Mesenchymal stem cell (in vitro differentiated cells and primary cell): ENCODE results near the gene BST2.
A peak's percentile ranks its signal among the peaks of the same experiment; 100 is the strongest.

ENCODE experiments used
- DNase-seq: peaks from one replicate; pipeline ENCODE4 v3.0.0-alpha.2; 2013
- H2AFZ ChIP-seq: one replicate; pipeline ENCODE4 v1.6.1; 2013; ENCODE audit warnings: low read depth, mild to moderate bottlenecking, control low read depth, inconsistent platforms, low read length, moderate library complexity
- H2AK5ac ChIP-seq: 2 replicates; pipeline ENCODE4 v1.6.1; 2013; ENCODE audit warnings: low read length, moderate library complexity, mild to moderate bottlenecking, inconsistent platforms; ENCODE audit not compliant: severe bottlenecking
- H2BK120ac ChIP-seq: one replicate; pipeline ENCODE4 v1.6.1; 2013; ENCODE audit warnings: low read depth, mild to moderate bottlenecking, inconsistent platforms, low read length, moderate library complexity
- H2BK12ac ChIP-seq, 2 experiments: one replicate each; pipeline ENCODE4 v1.6.1; 2013; ENCODE audit warnings: inconsistent platforms in 2 of 2, low read length in 2 of 2, mild to moderate bottlenecking in 2 of 2, moderate library complexity in 2 of 2, control low read depth in 1 of 2
- H2BK15ac ChIP-seq: one replicate; pipeline ENCODE4 v1.6.1; 2013; ENCODE audit warnings: mild to moderate bottlenecking, low read depth, inconsistent platforms; ENCODE audit not compliant: poor library complexity, severe bottlenecking
- H2BK5ac ChIP-seq: 2 replicates; pipeline ENCODE4 v1.6.1; 2013; ENCODE audit warnings: low read depth, mild to moderate bottlenecking, low read length, control low read depth, inconsistent platforms; ENCODE audit not compliant: poor library complexity, severe bottlenecking
- H3K14ac ChIP-seq, 2 experiments: one replicate each; pipeline ENCODE4 v1.6.1; 2013; ENCODE audit warnings: inconsistent platforms in 2 of 2, low read length in 2 of 2, control low read depth in 1 of 2, mild to moderate bottlenecking in 1 of 2, moderate library complexity in 1 of 2
- H3K18ac ChIP-seq, 2 experiments: one replicate each; pipeline ENCODE4 v1.6.1; 2013; ENCODE audit warnings: inconsistent platforms in 2 of 2, low read length in 2 of 2, control low read depth in 1 of 2, low read depth in 1 of 2, mild to moderate bottlenecking in 1 of 2
- H3K23ac ChIP-seq, 2 experiments: one replicate each; pipeline ENCODE4 v1.6.1; 2013; ENCODE audit warnings: inconsistent platforms in 2 of 2, low read length in 2 of 2, mild to moderate bottlenecking in 2 of 2, moderate library complexity in 2 of 2, control low read depth in 1 of 2
- H3K27ac ChIP-seq: 2 replicates; pipeline ENCODE4 v1.5.1; 2013; ENCODE audit warnings: mild to moderate bottlenecking, moderate library complexity, low read length, control low read depth, inconsistent platforms; ENCODE audit not compliant: poor library complexity, severe bottlenecking
- H3K27me3 ChIP-seq, 2 experiments: 2 replicates each; pipeline versions ENCODE4 v1.6.1 to v1.7.0; 2013; ENCODE audit warnings: low read length in 2 of 2, mild to moderate bottlenecking in 2 of 2, moderate library complexity in 2 of 2, control low read depth in 1 of 2, inconsistent platforms in 1 of 2; ENCODE audit not compliant: control insufficient read depth in 1 of 2, insufficient read depth in 1 of 2
- H3K36me3 ChIP-seq, 2 experiments: 2 replicates each; pipeline versions ENCODE4 v1.6.1 to v1.7.0; 2013; ENCODE audit warnings: low read length in 2 of 2, control low read depth in 1 of 2, inconsistent platforms in 1 of 2, low read depth in 1 of 2, mild to moderate bottlenecking in 1 of 2; ENCODE audit not compliant: insufficient read depth in 2 of 2, control insufficient read depth in 1 of 2
- H3K4ac ChIP-seq, 2 experiments: one replicate each; pipeline ENCODE4 v1.6.1; 2013; ENCODE audit warnings: inconsistent platforms in 2 of 2, low read length in 2 of 2, mild to moderate bottlenecking in 2 of 2, moderate library complexity in 2 of 2, control low read depth in 1 of 2, low read depth in 1 of 2
- H3K4me1 ChIP-seq: 2 replicates; pipeline ENCODE4 v1.6.1; 2013; ENCODE audit warnings: low read depth, low read length, control low read depth; ENCODE audit not compliant: control insufficient read depth, insufficient read depth
- H3K4me2 ChIP-seq: 2 replicates; pipeline ENCODE4 v1.6.1; 2013; ENCODE audit warnings: low read length, mild to moderate bottlenecking, inconsistent platforms; ENCODE audit not compliant: poor library complexity, severe bottlenecking
- H3K4me3 ChIP-seq, 2 experiments: 2 replicates each; pipeline versions ENCODE4 v1.5.1 to v1.7.0; 2013; ENCODE audit warnings: low read length in 2 of 2, mild to moderate bottlenecking in 2 of 2, control low read depth in 1 of 2, low read depth in 1 of 2; ENCODE audit not compliant: insufficient read depth in 1 of 2
- H3K79me1 ChIP-seq: replicated peaks from 2 replicates; pipeline ENCODE4 v1.6.1; 2013; ENCODE audit warnings: mild to moderate bottlenecking, control low read depth, low read length, inconsistent platforms; ENCODE audit not compliant: poor library complexity, severe bottlenecking
- H3K9ac ChIP-seq: 2 replicates; pipeline ENCODE4 v1.7.0; 2013; ENCODE audit warnings: mild to moderate bottlenecking, low read length, moderate library complexity
- H3K9me3 ChIP-seq: 2 replicates; pipeline ENCODE4 v1.7.0; 2013; ENCODE audit warnings: mild to moderate bottlenecking, low read length; ENCODE audit not compliant: control insufficient read depth
- H4K8ac ChIP-seq: one replicate; pipeline ENCODE4 v1.6.1; 2013; ENCODE audit warnings: inconsistent platforms, mild to moderate bottlenecking, low read length, moderate library complexity
- H4K91ac ChIP-seq: one replicate; pipeline ENCODE4 v1.6.1; 2013; ENCODE audit warnings: mild to moderate bottlenecking, low read length, inconsistent platforms
- WGBS: methylation state at CpG from one replicate; pipeline ENCODE4 v1.1.7; 2013; ENCODE audit warnings: mixed read lengths; 5-methylcytosine and 5-hydroxymethylcytosine counted together

The BST2 gene

GRCh38 chr19:17419154-17419620 lies 13.8 kb upstream of the BST2 start:
- H4K91ac ChIP-seq = no peak overlapping the region
- peak overlapping the region; percentile 98 for H2AK5ac ChIP-seq
- H2BK12ac ChIP-seq = peak overlapping the region; percentile 42 to 71
- peak overlapping the region; percentile 66 to 95 for H3K18ac ChIP-seq
- peak overlapping the region in 1 of 2 experiments; percentile 99 for H3K4ac ChIP-seq
- H3K27me3 ChIP-seq = peaks cover 6 to 18% of the 10 kb centered on the region in 2 experiments
- peak; percentile 43 for DNase-seq
- WGBS = 26% methylated on average over 8 of the region's 8 CpGs
- no peaks in the 10 kb centered on the region for H3K9me3 ChIP-seq
- H3K4me3 ChIP-seq = peak overlapping the region; percentile 43 to 79
- peaks cover 8% of the 10 kb centered on the region for H3K4me1 ChIP-seq
- H4K8ac ChIP-seq = peak overlapping the region; percentile 81
- H3K27ac ChIP-seq = peak overlapping the region; percentile 59
- H3K9ac ChIP-seq = peak overlapping the region; percentile 89
- no peak overlapping the region for H3K23ac ChIP-seq
- peaks cover 16 to 18% of the 10 kb centered on the region in 2 experiments for H3K36me3 ChIP-seq
- no peak overlapping the region for H3K14ac ChIP-seq
- peaks cover 11% of the 10 kb centered on the region for H3K79me1 ChIP-seq
- no peak overlapping the region for H2AFZ ChIP-seq
- H2BK15ac ChIP-seq = no peak overlapping the region
- peak overlapping the region; percentile 83 for H2BK120ac ChIP-seq
- H3K4me2 ChIP-seq = peak overlapping the region; percentile 55
- no peak overlapping the region for H2BK5ac ChIP-seq

GRCh38 chr19:17418710-17419109 lies 13.3 kb upstream of the BST2 start:
- Histone ChIP-seq H3K36me3 (peaks cover 12 to 13% of the 10 kb centered on the region in 2 experiments), H3K14ac (no peak overlapping the region), H2BK15ac (no peak overlapping the region), H2BK120ac (peak overlapping the region; percentile 83), H3K4me3 (peak overlapping the region in 1 of 2 experiments; percentile 79), H3K4ac (peak overlapping the region in 1 of 2 experiments; percentile 99), H3K23ac (no peak overlapping the region), H3K9ac (peak overlapping the region; percentile 89), H3K27ac (no peak overlapping the region), H3K18ac (peak overlapping the region; percentile 66 to 95), H2AFZ (no peak overlapping the region), H2BK12ac (no peak overlapping the region), H2AK5ac (peak overlapping the region; percentile 98), H4K91ac (no peak overlapping the region), H3K79me1 (peaks cover 11% of the 10 kb centered on the region), H3K4me1 (peaks cover 8% of the 10 kb centered on the region), H2BK5ac (no peak overlapping the region), H3K27me3 (peaks cover 6 to 23% of the 10 kb centered on the region in 2 experiments), H3K4me2 (no peak overlapping the region), H3K9me3 (no peaks in the 10 kb centered on the region), H4K8ac (peak overlapping the region; percentile 81)
- peak; percentile 51 for DNase-seq
- WGBS = 82% methylated on average over 1 of the region's 3 CpGs

- Histone ChIP-seq H3K27ac (no peak overlapping the region), H4K91ac (no peak overlapping the region), H3K4me3 (no peak overlapping the region), H3K36me3 (no peaks in the 10 kb centered on the region), H4K8ac (peak overlapping the region; percentile 72), H3K27me3 (peaks cover 6 to 31% of the 10 kb centered on the region in 2 experiments), H2BK5ac (no peak overlapping the region), H3K9ac (peak overlapping the region; percentile 36), H3K4me2 (no peak overlapping the region), H3K18ac (peak overlapping the region in 1 of 2 experiments; percentile 54), H3K79me1 (peaks cover 4% of the 10 kb centered on the region), H2AFZ (no peak overlapping the region), H2BK120ac (peak overlapping the region; percentile 79), H3K14ac (no peak overlapping the region), H2BK15ac (no peak overlapping the region), H2AK5ac (no peak overlapping the region), H3K4ac (peak overlapping the region in 1 of 2 experiments; percentile 84), H2BK12ac (peak overlapping the region in 1 of 2 experiments; percentile 84), H3K9me3 (no peaks in the 10 kb centered on the region), H3K23ac (no peak overlapping the region), H3K4me1 (peaks cover 2% of the 10 kb centered on the region)
- 21% methylated on average over 4 of the region's 6 CpGs for WGBS
- DNase-seq = peak; percentile 49
Observed at GRCh38 chr19:17415121-17415520, 9.7 kb upstream of the BST2 start.

GRCh38 chr19:17414097-17414496 lies 8.7 kb upstream of the BST2 start:
- Histone ChIP-seq H3K4me1 (peaks cover 2% of the 10 kb centered on the region), H3K4ac (peak overlapping the region in 1 of 2 experiments; percentile 75), H3K4me3 (no peak overlapping the region), H4K91ac (peak overlapping the region; percentile 61), H3K36me3 (no peaks in the 10 kb centered on the region), H4K8ac (peak overlapping the region; percentile 72), H2BK5ac (no peak overlapping the region), H3K14ac (peak overlapping the region in 1 of 2 experiments; percentile 32), H2AK5ac (no peak overlapping the region), H3K4me2 (no peak overlapping the region), H3K18ac (peak overlapping the region; percentile 43 to 76), H3K27ac (no peak overlapping the region), H2BK15ac (no peak overlapping the region), H3K23ac (no peak overlapping the region), H3K9me3 (no peaks in the 10 kb centered on the region), H2AFZ (no peak overlapping the region), H3K27me3 (peaks cover 6 to 31% of the 10 kb centered on the region in 2 experiments), H2BK120ac (peak overlapping the region; percentile 89), H3K79me1 (peaks cover 2% of the 10 kb centered on the region), H2BK12ac (peak overlapping the region; percentile 97 to 98), H3K9ac (no peak overlapping the region)
- WGBS = 97% methylated on average over 8 of the region's 8 CpGs
- no peak for DNase-seq
